Endodermal cell (in vitro differentiated cells): ENCODE data around the gene SCN8A. TPM values are rescaled to one million over a fixed set of nuclear protein-coding genes. Genes with fewer than 3 reads are reported as not detected.
"Not testable (repeated sequence)": the region's sequence is repeated elsewhere in the genome, so short reads cannot be mapped to it uniquely, and the experiment has no call there.

ENCODE experiments used
- DNase-seq: peaks from one replicate; pipeline ENCODE4 v3.0.0-alpha.2; 2017
- H3K27ac ChIP-seq: 2 replicates; pipeline ENCODE4 v1.5.1; 2013; ENCODE audit warnings: mild to moderate bottlenecking, low read depth, low read length, moderate library complexity
- H3K27me3 ChIP-seq: 2 replicates; pipeline ENCODE4 v1.6.1; 2013; ENCODE audit warnings: mild to moderate bottlenecking, low read length, moderate library complexity; ENCODE audit not compliant: insufficient read depth, control insufficient read depth, poor library complexity, severe bottlenecking
- H3K36me3 ChIP-seq: 2 replicates; pipeline ENCODE4 v1.7.0; 2013; ENCODE audit warnings: mild to moderate bottlenecking, low read length, moderate library complexity; ENCODE audit not compliant: control insufficient read depth, insufficient read depth
- H3K4me1 ChIP-seq: one replicate; pipeline ENCODE4 v1.7.0; 2013; ENCODE audit warnings: low read length; ENCODE audit not compliant: control insufficient read depth, insufficient read depth
- H3K4me3 ChIP-seq: 2 replicates; pipeline ENCODE4 v1.5.1; 2013; ENCODE audit warnings: mild to moderate bottlenecking, low read length, moderate library complexity
- H3K9ac ChIP-seq: 2 replicates; pipeline ENCODE4 v1.6.1; 2013; ENCODE audit warnings: mild to moderate bottlenecking, low read length, moderate library complexity; ENCODE audit not compliant: poor library complexity, severe bottlenecking; ENCODE audit errors: extremely low read depth
- H3K9me3 ChIP-seq: 2 replicates; pipeline ENCODE4 v1.6.1; 2013; ENCODE audit warnings: mild to moderate bottlenecking, low read length, moderate library complexity; ENCODE audit not compliant: control insufficient read depth
- H3K27ac Mint-ChIP-seq: 2 replicates; pipeline ENCODE4 v1.8.0; 2020; ENCODE audit warnings: mixed read lengths
- H3K27me3 Mint-ChIP-seq: 2 replicates; pipeline ENCODE4 v1.8.0; 2021; ENCODE audit warnings: mild to moderate bottlenecking, mixed read lengths; ENCODE audit not compliant: insufficient read depth
- H3K36me3 Mint-ChIP-seq: 2 replicates; pipeline ENCODE4 v1.8.0; 2020; ENCODE audit warnings: low read depth, mixed read lengths
- H3K4me1 Mint-ChIP-seq: 2 replicates; pipeline ENCODE4 v1.8.0; 2020; ENCODE audit warnings: mixed read lengths
- H3K4me3 Mint-ChIP-seq: 2 replicates; pipeline ENCODE4 v1.8.0; 2020; ENCODE audit warnings: mild to moderate bottlenecking, moderate library complexity, mixed read lengths
- H3K9me3 Mint-ChIP-seq: 2 replicates; pipeline ENCODE4 v1.8.0; 2020; ENCODE audit warnings: mild to moderate bottlenecking, mixed read lengths
- CTCF ChIP-seq: fragments of 200-600 bp; sonication (generic); conservative IDR thresholded peaks from 2 replicates; pipeline ENCODE4 v1.5.0; 2021; ENCODE audit warnings: antibody characterized with exemption, mild to moderate bottlenecking
- WGBS, 2 experiments: methylation state at CpG; one replicate each; pipeline versions ENCODE4 v1.1.5 to v1.1.7; 2013; ENCODE audit warnings: missing lambda C conversion rate in 2 of 2, mixed read lengths in 1 of 2; ENCODE audit not compliant: insufficient coverage in 1 of 2, insufficient read length in 1 of 2; 5-methylcytosine and 5-hydroxymethylcytosine counted together
- total RNA-seq, 2 donors: library from RNA; stranded (reverse); fragmentation: NEBNext Ultra II Directional in 1 of 2; extraction: Animal tissue kit (Norgen Biotek cat#: 25700) in 1 of 2; gene quantifications; 2 replicates in 1 of 2; 3 replicates in 1 of 2; pipeline ENCODE4 v1.2.1, GENCODE V29; 2021

SCN8A gene
- total RNA-seq, 2 donors from 2014 or later, result 9.5 to 9.7 TPM

GRCh38 chr12:51601241-51601640 is 10.2 kb downstream of the SCN8A start:
- TF ChIP-seq CTCF, result no peak
- Mint-ChIP-seq H3K4me1 (no peaks in the 10 kb centered on the region), H3K4me3 (no peak overlapping the region), H3K9me3 (peaks cover 4% of the 10 kb centered on the region), H3K27me3 (peaks cover under 1% of the 10 kb centered on the region), H3K27ac (no peak overlapping the region), H3K36me3 (peaks cover 1% of the 10 kb centered on the region)
- no peak overlapping the region for H3K27ac ChIP-seq
- no peak for DNase-seq
- no peaks in the 10 kb centered on the region for H3K9me3 ChIP-seq
- no peaks in the 10 kb centered on the region for H3K4me1 ChIP-seq
- H3K9ac ChIP-seq, result no peak overlapping the region
- no peaks in the 10 kb centered on the region for H3K36me3 ChIP-seq
- no peaks in the 10 kb centered on the region for H3K27me3 ChIP-seq
- no peak overlapping the region for H3K4me3 ChIP-seq

- H3K9me3 Mint-ChIP-seq, result peaks cover 18% of the 10 kb centered on the region
- 100% methylated on average over 1 of the region's 1 CpG; no CpG with 5 or more reads in 1 of the 2 experiments for WGBS, 2 experiments
- H3K4me3 Mint-ChIP-seq, H3K27me3 Mint-ChIP-seq, DNase-seq, H3K27me3 ChIP-seq, H3K9ac ChIP-seq, H3K9me3 ChIP-seq, H3K4me1 ChIP-seq, H3K36me3 Mint-ChIP-seq, H3K4me3 ChIP-seq, H3K27ac ChIP-seq, H3K36me3 ChIP-seq, H3K27ac Mint-ChIP-seq: not testable (repeated sequence)
- H3K4me1 Mint-ChIP-seq, result peaks cover 14% of the 10 kb centered on the region
Measured at GRCh38 chr12:51605896-51606295, 14.9 kb downstream of the SCN8A start.

GRCh38 chr12:51607197-51607596 is 16.2 kb downstream of the SCN8A start:
- DNase-seq, H3K27me3 ChIP-seq, H3K27ac ChIP-seq, H3K9me3 ChIP-seq, H3K27ac Mint-ChIP-seq, H3K36me3 Mint-ChIP-seq, H3K36me3 ChIP-seq, H3K4me3 Mint-ChIP-seq, H3K4me3 ChIP-seq, H3K27me3 Mint-ChIP-seq, H3K9ac ChIP-seq, H3K4me1 ChIP-seq: not testable (repeated sequence)
- 100% methylated on average over 1 to 2 of the region's 2 CpGs for WGBS, 2 experiments
- Mint-ChIP-seq H3K9me3 (peaks cover 18% of the 10 kb centered on the region), H3K4me1 (peaks cover 14% of the 10 kb centered on the region)

GRCh38 chr12:51620448-51620847 is 29.4 kb downstream of the SCN8A start:
- Mint-ChIP-seq H3K9me3 (peaks cover 7% of the 10 kb centered on the region), H3K27me3 (no peaks in the 10 kb centered on the region), H3K27ac (no peak overlapping the region), H3K4me3 (no peak overlapping the region), H3K36me3 (peaks cover 4% of the 10 kb centered on the region), H3K4me1 (peaks cover 12% of the 10 kb centered on the region)
- WGBS, 2 experiments, result 79 to 96% methylated on average over 3 to 4 of the region's 4 CpGs
- Histone ChIP-seq H3K4me3 (no peak overlapping the region), H3K27me3 (no peaks in the 10 kb centered on the region), H3K27ac (no peak overlapping the region), H3K36me3 (no peaks in the 10 kb centered on the region), H3K9me3 (peaks cover 20% of the 10 kb centered on the region), H3K9ac (no peak overlapping the region), H3K4me1 (peaks cover 3% of the 10 kb centered on the region)
- TF ChIP-seq CTCF, result no peak
- no peak for DNase-seq
